ENCODE data around the gene CELA2A. TPM values are rescaled to one million over a fixed set of nuclear protein-coding genes. Genes with fewer than 3 reads are reported as not detected.
A peak's percentile ranks its signal among the peaks of the same experiment; 100 is the strongest.
"Not testable (repeated sequence)": the region's sequence is repeated elsewhere in the genome, so short reads cannot be mapped to it uniquely, and the experiment has no call there.

The CELA2A gene
- polyA plus RNA-seq, 3 donors from 2014 or later: not detected

GRCh38 chr1:15417059-15417934 lies 39.2 kb upstream of the CELA2A start:
- Mint-ChIP-seq H3K36me3 (peaks cover 21 to 53% (median 46%) of the 10 kb centered on the region in 3 donors), H3K4me3 (peak overlapping the region; percentile 96 to 100 (median 97)), H3K27ac (peak overlapping the region; percentile 97 to 100 (median 100)), H3K4me1 (peaks cover 95 to 97% of the 10 kb centered on the region in 2 donors), H3K9me3 (no peaks in the 10 kb centered on the region), H3K27me3 (ENCODE audit: low read depth in 3 of 3) (peaks cover 43 to 71% (median 44%) of the 10 kb centered on the region in 3 donors)
- peak; percentile 79 to 83 (median 79) for DNase-seq

GRCh38 chr1:15418806-15419515 lies 37.6 kb upstream of the CELA2A start:
- Mint-ChIP-seq H3K9me3 (no peaks in the 10 kb centered on the region), H3K4me1 (peaks cover 95 to 96% of the 10 kb centered on the region in 2 donors), H3K36me3 (peaks cover 16 to 42% (median 33%) of the 10 kb centered on the region in 3 donors), H3K27me3 (ENCODE audit: low read depth in 3 of 3) (peaks cover 33 to 69% (median 45%) of the 10 kb centered on the region in 3 donors), H3K27ac (peak overlapping the region; percentile 93 to 100 (median 97)), H3K4me3 (peak overlapping the region; percentile 74 to 100 (median 96))
- DNase-seq: peak in 1 of 3 donors; percentile 4

DNA sequence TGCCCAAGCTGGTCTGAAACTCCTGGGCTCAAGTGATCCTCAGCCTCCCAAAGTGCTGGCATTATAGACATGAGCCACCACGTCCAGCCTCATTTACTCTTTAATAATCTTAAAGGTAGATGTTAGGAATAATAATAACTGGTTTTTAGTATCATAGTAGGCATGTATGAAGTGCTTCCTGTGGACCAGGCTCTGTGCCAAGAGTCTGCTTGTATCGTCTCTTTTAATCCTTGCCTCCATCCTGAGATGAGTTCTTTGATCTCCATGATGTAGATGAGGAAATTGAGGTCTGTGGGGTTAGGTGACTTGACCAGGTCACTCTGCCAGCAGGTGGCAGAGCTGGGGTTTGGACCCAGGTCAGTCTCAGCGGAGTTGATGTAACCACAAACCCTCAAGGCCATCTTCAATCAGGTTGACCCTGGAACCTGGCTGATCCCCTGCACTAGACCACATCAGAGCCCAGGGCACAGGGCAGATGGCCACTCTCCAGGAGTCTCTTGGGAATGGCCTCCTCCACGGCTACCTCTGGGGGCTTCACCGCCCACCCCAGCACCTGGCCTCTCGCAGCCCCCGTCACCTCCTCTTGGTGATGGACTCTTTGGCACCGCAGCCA lies 35.6 kb upstream of the CELA2A start:
- peaks cover 95% of the 10 kb centered on the region in 2 donors for H3K4me1 Mint-ChIP-seq
- peak overlapping the region; percentile 85 to 97 (median 96) for H3K27ac Mint-ChIP-seq
- DNase-seq: peak in 1 of 3 donors; percentile 9
- H3K36me3 Mint-ChIP-seq: peaks cover 7 to 35% (median 20%) of the 10 kb centered on the region in 3 donors
- H3K9me3 Mint-ChIP-seq: no peaks in the 10 kb centered on the region
- H3K27me3 Mint-ChIP-seq (ENCODE audit: low read depth in 3 of 3): peaks cover 37 to 68% (median 40%) of the 10 kb centered on the region in 3 donors
- H3K4me3 Mint-ChIP-seq: peak overlapping the region; percentile 78 to 88 (median 80)

DNA sequence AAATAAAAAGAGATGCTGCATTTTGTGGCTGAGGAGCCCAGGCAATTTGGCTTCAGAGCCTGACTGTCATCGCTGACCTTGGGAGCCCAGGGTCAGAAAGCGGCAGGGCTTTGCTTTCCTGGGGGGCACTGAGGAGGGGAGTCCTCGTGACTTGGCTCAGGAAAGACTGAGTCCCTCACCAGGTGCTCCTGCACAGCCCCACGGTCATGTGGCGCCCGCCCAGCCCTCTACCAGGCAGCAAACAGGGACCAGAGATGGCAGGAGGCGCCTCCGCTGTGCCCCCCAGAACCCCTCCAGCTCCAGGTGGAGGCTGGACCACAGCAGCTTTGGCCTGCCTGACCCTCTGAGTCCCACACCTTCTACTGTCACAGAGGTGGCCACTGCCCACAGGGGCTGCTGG lies 33.7 kb upstream of the CELA2A start:
- DNase-seq: no peak
- Mint-ChIP-seq H3K4me3 (peak overlapping the region in 4 of 5 donors; percentile 50 to 88 (median 78)), H3K4me1 (peaks cover 89 to 92% of the 10 kb centered on the region in 2 donors), H3K27ac (peak overlapping the region; percentile 88 to 96 (median 92)), H3K9me3 (no peaks in the 10 kb centered on the region), H3K27me3 (ENCODE audit: low read depth in 3 of 3) (peaks cover 29 to 66% (median 32%) of the 10 kb centered on the region in 3 donors), H3K36me3 (peaks cover 9 to 34% (median 21%) of the 10 kb centered on the region in 3 donors)

DNA sequence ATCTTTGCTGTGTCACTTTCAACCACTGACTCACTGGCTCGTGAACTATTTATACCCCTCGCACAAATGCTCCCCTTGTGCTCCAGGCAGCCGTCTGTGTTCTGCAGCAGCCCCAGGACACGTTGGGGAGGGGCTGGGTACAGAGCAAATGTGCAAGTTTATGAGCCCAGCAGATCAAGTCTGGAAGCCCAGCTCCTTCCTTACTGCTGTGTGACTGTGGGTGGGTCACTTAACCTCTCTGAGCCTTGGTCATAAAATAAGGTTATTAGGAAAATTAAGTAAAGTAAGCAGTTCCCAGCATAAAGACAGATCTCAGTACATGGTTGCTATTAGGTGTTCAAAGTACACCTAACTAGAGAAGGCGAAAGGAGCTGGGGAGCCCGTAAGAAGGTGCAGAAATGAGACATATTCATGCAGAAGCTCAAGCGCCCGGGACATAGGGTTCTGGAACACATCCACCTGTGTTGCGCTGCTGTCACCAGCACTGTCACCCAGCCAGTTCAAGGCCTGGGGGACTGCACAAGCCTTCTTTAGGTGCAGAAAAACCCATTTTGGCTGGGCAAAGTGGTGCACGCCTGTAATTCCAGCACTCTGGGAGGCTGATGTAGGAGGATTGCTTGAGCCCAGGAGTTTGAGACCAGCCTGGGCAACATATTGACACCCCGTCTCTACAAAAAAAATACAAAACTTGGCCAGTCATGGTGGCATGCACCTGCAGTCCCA lies 33.0 kb upstream of the CELA2A start:
- Mint-ChIP-seq H3K4me3 (peak overlapping the region; percentile 42 to 88 (median 69)), H3K36me3 (peaks cover 9 to 40% (median 20%) of the 10 kb centered on the region in 3 donors), H3K27me3 (ENCODE audit: low read depth in 3 of 3) (peaks cover 30 to 66% (median 32%) of the 10 kb centered on the region in 3 donors), H3K4me1 (peaks cover 88% of the 10 kb centered on the region in 2 donors), H3K27ac (peak overlapping the region; percentile 88 to 96 (median 92)), H3K9me3 (no peaks in the 10 kb centered on the region)
- DNase-seq: no peak

- Mint-ChIP-seq H3K4me3 (peak overlapping the region; percentile 49 to 88 (median 69)), H3K9me3 (no peaks in the 10 kb centered on the region), H3K36me3 (peaks cover 9 to 40% (median 16%) of the 10 kb centered on the region in 3 donors), H3K4me1 (peaks cover 81% of the 10 kb centered on the region in 2 donors), H3K27ac (peak overlapping the region; percentile 88 to 96 (median 92)), H3K27me3 (ENCODE audit: low read depth in 3 of 3) (peaks cover 29 to 62% (median 30%) of the 10 kb centered on the region in 3 donors)
- no peak for DNase-seq
These were observed 32.3 kb upstream of the CELA2A start for GRCh38 chr1:15424146-15424667.

- H3K9me3 Mint-ChIP-seq: no peaks in the 10 kb centered on the region
- peak overlapping the region in 4 of 5 donors; percentile 49 to 75 (median 60) for H3K4me3 Mint-ChIP-seq
- H3K36me3 Mint-ChIP-seq: peaks cover 9 to 42% (median 16%) of the 10 kb centered on the region in 3 donors
- peaks cover 30 to 63% (median 33%) of the 10 kb centered on the region in 3 donors for H3K27me3 Mint-ChIP-seq (ENCODE audit: low read depth in 3 of 3)
- DNase-seq: no peak
- H3K27ac Mint-ChIP-seq: peak overlapping the region; percentile 88 to 96 (median 92)
- peaks cover 77 to 78% of the 10 kb centered on the region in 2 donors for H3K4me1 Mint-ChIP-seq
These were observed 31.6 kb upstream of the CELA2A start for GRCh38 chr1:15424981-15425380.

- H3K27me3 Mint-ChIP-seq (ENCODE audit: low read depth in 3 of 3): peaks cover 32 to 65% (median 37%) of the 10 kb centered on the region in 3 donors
- peaks cover 74 to 77% of the 10 kb centered on the region in 2 donors for H3K4me1 Mint-ChIP-seq
- DNase-seq: no peak
- no peaks in the 10 kb centered on the region for H3K9me3 Mint-ChIP-seq
- H3K27ac Mint-ChIP-seq: peak overlapping the region; percentile 26 to 96 (median 92)
- peak overlapping the region in 2 of 5 donors; percentile 36 to 75 for H3K4me3 Mint-ChIP-seq
- peaks cover 11 to 46% (median 16%) of the 10 kb centered on the region in 3 donors for H3K36me3 Mint-ChIP-seq
These were observed 31.0 kb upstream of the CELA2A start for GRCh38 chr1:15425521-15425920.

DNA sequence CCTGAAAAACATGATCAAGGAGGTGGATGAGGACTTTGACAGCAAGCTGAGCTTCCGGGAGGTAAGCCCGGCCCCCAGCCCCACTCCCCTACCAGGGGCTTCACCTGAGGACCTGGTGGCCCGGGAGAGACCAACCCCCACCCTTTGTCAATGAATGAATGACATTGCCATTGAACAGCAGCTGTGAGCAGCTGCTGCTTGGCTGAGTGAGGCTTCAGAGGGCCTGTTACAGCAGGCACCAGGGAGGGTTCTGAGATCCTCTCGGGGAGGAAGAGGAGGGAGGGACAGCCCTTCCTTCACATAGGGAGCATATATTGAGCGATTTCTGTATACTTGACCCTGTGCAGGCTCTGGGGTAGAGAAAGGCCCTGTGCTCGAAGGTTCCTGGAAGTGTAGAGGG lies 30.6 kb upstream of the CELA2A start:
- peaks cover 70 to 73% of the 10 kb centered on the region in 2 donors for H3K4me1 Mint-ChIP-seq
- peaks cover 11 to 43% (median 13%) of the 10 kb centered on the region in 3 donors for H3K36me3 Mint-ChIP-seq
- H3K27ac Mint-ChIP-seq: peak overlapping the region; percentile 88 to 96 (median 92)
- H3K9me3 Mint-ChIP-seq: no peaks in the 10 kb centered on the region
- no peak for DNase-seq
- peaks cover 31 to 65% (median 39%) of the 10 kb centered on the region in 3 donors for H3K27me3 Mint-ChIP-seq (ENCODE audit: low read depth in 3 of 3)
- H3K4me3 Mint-ChIP-seq: peak overlapping the region; percentile 33 to 75 (median 46)

- no peak for DNase-seq
- H3K27me3 Mint-ChIP-seq (ENCODE audit: low read depth in 3 of 3): peaks cover 35 to 69% (median 46%) of the 10 kb centered on the region in 3 donors
- H3K27ac Mint-ChIP-seq: peak overlapping the region; percentile 88 to 96 (median 92)
- H3K4me3 Mint-ChIP-seq: peak overlapping the region; percentile 3 to 60 (median 40)
- H3K36me3 Mint-ChIP-seq: peaks cover 10 to 40% (median 11%) of the 10 kb centered on the region in 3 donors
- H3K9me3 Mint-ChIP-seq: no peaks in the 10 kb centered on the region
- H3K4me1 Mint-ChIP-seq: peaks cover 65 to 66% of the 10 kb centered on the region in 2 donors
These were observed 29.8 kb upstream of the CELA2A start for GRCh38 chr1:15426492-15427279.

GRCh38 chr1:15427280-15427666 lies 29.3 kb upstream of the CELA2A start:
- H3K27ac Mint-ChIP-seq: peak overlapping the region in 5 of 6 donors; percentile 72 to 93 (median 85)
- peaks cover 38 to 70% (median 48%) of the 10 kb centered on the region in 3 donors for H3K27me3 Mint-ChIP-seq (ENCODE audit: low read depth in 3 of 3)
- no peak overlapping the region for H3K4me3 Mint-ChIP-seq
- no peaks in the 10 kb centered on the region for H3K9me3 Mint-ChIP-seq
- H3K36me3 Mint-ChIP-seq: peaks cover 9 to 38% (median 11%) of the 10 kb centered on the region in 3 donors
- DNase-seq: no peak
- peaks cover 60 to 64% of the 10 kb centered on the region in 2 donors for H3K4me1 Mint-ChIP-seq

DNA sequence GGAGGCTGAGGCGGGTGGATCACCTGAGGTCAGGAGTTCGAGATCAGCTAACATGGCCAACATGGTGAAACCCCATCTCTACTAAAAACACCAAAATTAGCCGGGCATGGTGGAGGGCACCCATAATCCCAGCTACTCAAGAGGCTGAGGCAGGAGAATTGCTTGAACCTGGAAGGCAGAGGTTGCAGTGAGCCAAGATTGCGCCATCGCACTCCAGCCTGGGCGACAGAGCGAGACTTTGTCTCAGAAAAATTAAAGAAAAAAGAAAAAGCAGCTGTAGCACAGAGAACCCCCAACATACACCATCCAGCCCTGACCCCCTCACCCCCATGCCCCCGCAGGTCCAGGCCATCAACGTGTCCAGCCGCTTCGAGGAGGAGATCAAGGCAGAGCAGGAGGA lies 28.3 kb upstream of the CELA2A start:
- H3K27me3 Mint-ChIP-seq (ENCODE audit: low read depth in 3 of 3): peaks cover 42 to 71% (median 53%) of the 10 kb centered on the region in 3 donors
- H3K27ac Mint-ChIP-seq: peak overlapping the region in 5 of 6 donors; percentile 80 to 93 (median 85)
- H3K4me1 Mint-ChIP-seq: peaks cover 60 to 61% of the 10 kb centered on the region in 2 donors

More for the DNA sequence above, 28.3 kb upstream of the CELA2A start:
- Mint-ChIP-seq H3K36me3 (peaks cover 9 to 38% (median 11%) of the 10 kb centered on the region in 3 donors), H3K4me3 (peak overlapping the region in 1 of 5 donors; percentile 4)
- DNase-seq, H3K9me3 Mint-ChIP-seq: not testable (repeated sequence)

Measured in immature natural killer cell (primary cell).